H9 (cell line): Measurements from ENCODE around the gene ZNF202. TPM values are rescaled to one million over a fixed set of nuclear protein-coding genes. Genes with fewer than 3 reads are reported as not detected.
"Not testable (repeated sequence)": the region's sequence is repeated elsewhere in the genome, so short reads cannot be mapped to it uniquely, and the experiment has no call there.

Experiments used
- DNase-seq: peaks from one replicate; pipeline ENCODE4 v3.0.0-alpha.2; 2017
- H2AFZ ChIP-seq: one replicate; pipeline ENCODE4 v1.6.1; 2013; ENCODE audit warnings: mild to moderate bottlenecking, low read length, control low read depth, moderate library complexity
- H2AK5ac ChIP-seq: 2 replicates; pipeline ENCODE4 v1.6.1; 2013; ENCODE audit warnings: low read length, control low read depth, mixed read lengths; ENCODE audit not compliant: insufficient read length
- H2BK120ac ChIP-seq: one replicate; pipeline ENCODE4 v1.6.1; 2013; ENCODE audit warnings: low read depth, mild to moderate bottlenecking, low read length, control low read depth, inconsistent platforms; ENCODE audit not compliant: poor library complexity, severe bottlenecking
- H2BK12ac ChIP-seq: 2 replicates; pipeline ENCODE4 v1.6.1; 2013; ENCODE audit warnings: low read length, control low read depth, mixed read lengths, low read depth; ENCODE audit not compliant: insufficient read length
- H2BK15ac ChIP-seq: 2 replicates; pipeline ENCODE4 v1.6.1; 2013; ENCODE audit warnings: low read depth, low read length, control low read depth
- H2BK20ac ChIP-seq: one replicate; pipeline ENCODE4 v1.6.1; 2013; ENCODE audit warnings: low read depth, mild to moderate bottlenecking, low read length, control low read depth, inconsistent platforms; ENCODE audit not compliant: poor library complexity, severe bottlenecking
- H2BK5ac ChIP-seq: 2 replicates; pipeline ENCODE4 v1.6.1; 2013; ENCODE audit warnings: low read length, control low read depth, mixed read lengths; ENCODE audit not compliant: insufficient read length
- H3K14ac ChIP-seq: 2 replicates; pipeline ENCODE4 v1.6.1; 2013; ENCODE audit warnings: low read length, control low read depth; ENCODE audit not compliant: insufficient read depth
- H3K18ac ChIP-seq: 2 replicates; pipeline ENCODE4 v1.6.1; 2013; ENCODE audit warnings: low read depth, mild to moderate bottlenecking, mixed read lengths, low read length, control low read depth; ENCODE audit not compliant: insufficient read length
- H3K23ac ChIP-seq: 2 replicates; pipeline ENCODE4 v1.6.1; 2013; ENCODE audit warnings: low read length, control low read depth, mixed read lengths, low read depth; ENCODE audit not compliant: insufficient read length
- H3K23me2 ChIP-seq: 2 replicates; pipeline ENCODE4 v1.6.1; 2013; ENCODE audit warnings: low read depth, mild to moderate bottlenecking, mixed read lengths, low read length, control low read depth; ENCODE audit not compliant: insufficient read length, poor library complexity, severe bottlenecking
- H3K27ac ChIP-seq: 2 replicates; pipeline ENCODE4 v1.5.1; 2013; ENCODE audit warnings: low read length, control low read depth, mixed read lengths, low read depth; ENCODE audit not compliant: insufficient read length
- H3K27me3 ChIP-seq: 2 replicates; pipeline ENCODE4 v1.6.1; 2013; ENCODE audit warnings: low read length, control low read depth, inconsistent platforms; ENCODE audit not compliant: insufficient read depth
- H3K4ac ChIP-seq: 2 replicates; pipeline ENCODE4 v1.6.1; 2013; ENCODE audit warnings: low read depth, mild to moderate bottlenecking, control low read depth, inconsistent platforms, low read length, moderate library complexity
- H3K4me1 ChIP-seq: 2 replicates; pipeline ENCODE4 v1.6.1; 2013; ENCODE audit warnings: low read length, control low read depth, inconsistent platforms; ENCODE audit not compliant: insufficient read depth
- H3K4me2 ChIP-seq: 2 replicates; pipeline ENCODE4 v1.6.1; 2013; ENCODE audit warnings: low read length, control low read depth, mixed read lengths; ENCODE audit not compliant: insufficient read length, insufficient read depth
- H3K56ac ChIP-seq: 2 replicates; pipeline ENCODE4 v1.6.1; 2013; ENCODE audit warnings: low read depth, mild to moderate bottlenecking, mixed read lengths, low read length, control low read depth; ENCODE audit not compliant: insufficient read length
- H3K79me1 ChIP-seq: 2 replicates; pipeline ENCODE4 v1.6.1; 2013; ENCODE audit warnings: low read depth, mild to moderate bottlenecking, moderate library complexity, low read length, control low read depth, inconsistent platforms; ENCODE audit not compliant: insufficient read depth, poor library complexity, severe bottlenecking
- H3K79me2 ChIP-seq: 2 replicates; pipeline ENCODE4 v1.6.1; 2013; ENCODE audit warnings: low read length, control low read depth, inconsistent platforms; ENCODE audit not compliant: insufficient read depth
- H3K9ac ChIP-seq: 2 replicates; pipeline ENCODE4 v1.6.1; 2013; ENCODE audit warnings: low read length, control low read depth, mixed read lengths; ENCODE audit not compliant: insufficient read length; ENCODE audit errors: extremely low read depth
- H3K9me3 ChIP-seq: one replicate; pipeline ENCODE4 v1.6.1; 2013; ENCODE audit warnings: low read depth, low read length, inconsistent platforms; ENCODE audit not compliant: control insufficient read depth
- H3T11ph ChIP-seq: one replicate; pipeline ENCODE4 v1.6.1; 2013; ENCODE audit warnings: mild to moderate bottlenecking, low read length, control low read depth, inconsistent platforms
- H4K20me1 ChIP-seq: one replicate; pipeline ENCODE4 v1.6.1; 2013; ENCODE audit not compliant: control insufficient read depth, insufficient read length, insufficient read depth
- H4K5ac ChIP-seq: 2 replicates; pipeline ENCODE4 v1.6.1; 2013; ENCODE audit warnings: low read depth, mild to moderate bottlenecking, mixed read lengths, low read length, control low read depth; ENCODE audit not compliant: insufficient read length
- H4K8ac ChIP-seq: replicated peaks from 2 replicates; pipeline ENCODE4 v1.6.1; 2013; ENCODE audit warnings: low read length, control low read depth, mixed read lengths, low read depth; ENCODE audit not compliant: insufficient read length
- H4K91ac ChIP-seq: 2 replicates; pipeline ENCODE4 v1.6.1; 2013; ENCODE audit warnings: low read depth, mild to moderate bottlenecking, moderate library complexity, mixed read lengths, low read length, control low read depth; ENCODE audit not compliant: insufficient read length
- H3K27ac Mint-ChIP-seq, 3 experiments: 2 replicates in 2 of 3; 3 replicates in 1 of 3; pipeline ENCODE4 v1.8.0; 2020 to 2021; ENCODE audit warnings: mixed read lengths in 3 of 3, mild to moderate bottlenecking in 1 of 3, moderate library complexity in 1 of 3
- H3K27me3 Mint-ChIP-seq: 2 replicates; pipeline ENCODE4 v1.8.0; 2021; ENCODE audit warnings: low read depth, mild to moderate bottlenecking, moderate library complexity, mixed read lengths
- H3K36me3 Mint-ChIP-seq, 3 experiments: 2 replicates in 2 of 3; 3 replicates in 1 of 3; pipeline ENCODE4 v1.8.0; 2020 to 2021; ENCODE audit warnings: low read depth in 3 of 3, mixed read lengths in 3 of 3; ENCODE audit not compliant: insufficient read depth in 1 of 3
- H3K4me1 Mint-ChIP-seq, 2 experiments: 2 replicates each; pipeline ENCODE4 v1.8.0; 2020; ENCODE audit warnings: mixed read lengths in 2 of 2
- H3K4me3 Mint-ChIP-seq, 2 experiments: 2 replicates in 1 of 2; 3 replicates in 1 of 2; pipeline ENCODE4 v1.8.0; 2020 to 2021; ENCODE audit warnings: mild to moderate bottlenecking in 2 of 2, mixed read lengths in 2 of 2, moderate library complexity in 1 of 2
- H3K9me3 Mint-ChIP-seq, 2 experiments: 2 replicates in 1 of 2; 3 replicates in 1 of 2; pipeline ENCODE4 v1.8.0; 2020; ENCODE audit warnings: mild to moderate bottlenecking in 2 of 2, mixed read lengths in 2 of 2, moderate library complexity in 1 of 2
- WGBS: extraction: QIAGEN DNeasy Blood & Tissue Kit; methylation state at CpG from one replicate; pipeline ENCODE4 v1.1.7; 2013; ENCODE audit warnings: missing lambda C conversion rate, low lambda C conversion rate, mixed read lengths; ENCODE audit not compliant: insufficient read length; ENCODE audit errors: extremely low coverage; 5-methylcytosine and 5-hydroxymethylcytosine counted together
- total RNA-seq: library from RNA; stranded (reverse); gene quantifications from 2 replicates; pipeline ENCODE4 v1.2.1, GENCODE V29; 2021
- TF ChIP-seq, protein P1 (sequence below): fragments of 200-600 bp; sonication (generic); conservative IDR thresholded peaks from 3 replicates; pipeline ENCODE4 v1.8.0; 2021; ENCODE audit warnings: antibody characterized with exemption, mild to moderate bottlenecking

The ZNF202 gene
- total RNA-seq, 1 experiment from 2014 or later = 49.2 TPM

DNA sequence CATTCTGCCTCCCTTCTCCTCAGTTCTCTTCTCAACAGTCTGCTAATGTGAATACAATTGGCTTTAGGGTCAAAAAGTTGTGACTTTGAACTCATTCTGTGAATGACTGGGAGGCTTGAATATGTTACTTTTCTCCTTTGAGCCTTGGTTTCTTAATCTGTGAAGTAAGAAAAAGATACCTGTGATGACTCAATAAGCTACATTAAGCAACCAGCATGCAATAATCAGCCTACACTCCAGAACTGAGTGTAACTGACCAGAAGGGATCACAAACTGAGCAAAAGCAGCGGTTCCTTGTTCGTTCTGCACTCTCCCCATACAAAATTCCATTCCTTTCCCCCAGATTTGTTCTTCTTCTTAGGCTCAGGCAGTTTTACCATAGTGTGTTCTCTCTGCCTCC lies 23.4 kb downstream of the ZNF202 start:
- H3K9me3 Mint-ChIP-seq = peaks cover under 1% of the 10 kb centered on the region in 2 experiments; a peak in 3 of 5 replicates
- H3K27ac Mint-ChIP-seq = no peak overlapping the region; a peak in 2 of 7 replicates
- no peak overlapping the region for H3K4ac ChIP-seq
- no peak overlapping the region for H2BK5ac ChIP-seq
- H3K27ac ChIP-seq = no peak overlapping the region
- H3K36me3 Mint-ChIP-seq = peaks cover 0 to 2% (median 2%) of the 10 kb centered on the region in 3 experiments; a peak in 6 of 7 replicates
- H3K27me3 Mint-ChIP-seq = no peaks in the 10 kb centered on the region
- DNase-seq = no peak
- H4K5ac ChIP-seq = no peak overlapping the region
- H3K14ac ChIP-seq = no peak overlapping the region
- H3K4me1 ChIP-seq = no peaks in the 10 kb centered on the region
- no peak overlapping the region for H3K23ac ChIP-seq
- no peaks in the 10 kb centered on the region for H3K79me2 ChIP-seq
- no peak overlapping the region for H3K4me3 Mint-ChIP-seq
- H2BK12ac ChIP-seq = no peak overlapping the region
- H4K8ac ChIP-seq = no peak overlapping the region
- H3K79me1 ChIP-seq = no peaks in the 10 kb centered on the region
- no peaks in the 10 kb centered on the region for H3K23me2 ChIP-seq
- no peak overlapping the region for H2AFZ ChIP-seq
- TF ChIP-seq, protein P1, sequence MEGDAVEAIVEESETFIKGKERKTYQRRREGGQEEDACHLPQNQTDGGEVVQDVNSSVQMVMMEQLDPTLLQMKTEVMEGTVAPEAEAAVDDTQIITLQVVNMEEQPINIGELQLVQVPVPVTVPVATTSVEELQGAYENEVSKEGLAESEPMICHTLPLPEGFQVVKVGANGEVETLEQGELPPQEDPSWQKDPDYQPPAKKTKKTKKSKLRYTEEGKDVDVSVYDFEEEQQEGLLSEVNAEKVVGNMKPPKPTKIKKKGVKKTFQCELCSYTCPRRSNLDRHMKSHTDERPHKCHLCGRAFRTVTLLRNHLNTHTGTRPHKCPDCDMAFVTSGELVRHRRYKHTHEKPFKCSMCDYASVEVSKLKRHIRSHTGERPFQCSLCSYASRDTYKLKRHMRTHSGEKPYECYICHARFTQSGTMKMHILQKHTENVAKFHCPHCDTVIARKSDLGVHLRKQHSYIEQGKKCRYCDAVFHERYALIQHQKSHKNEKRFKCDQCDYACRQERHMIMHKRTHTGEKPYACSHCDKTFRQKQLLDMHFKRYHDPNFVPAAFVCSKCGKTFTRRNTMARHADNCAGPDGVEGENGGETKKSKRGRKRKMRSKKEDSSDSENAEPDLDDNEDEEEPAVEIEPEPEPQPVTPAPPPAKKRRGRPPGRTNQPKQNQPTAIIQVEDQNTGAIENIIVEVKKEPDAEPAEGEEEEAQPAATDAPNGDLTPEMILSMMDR = no peak
- H3K9me3 ChIP-seq = no peaks in the 10 kb centered on the region
- H2BK20ac ChIP-seq = no peak overlapping the region
- no peak overlapping the region for H3T11ph ChIP-seq
- no peaks in the 10 kb centered on the region for H3K27me3 ChIP-seq
- no peaks in the 10 kb centered on the region for H3K4me1 Mint-ChIP-seq
- no peak overlapping the region for H2AK5ac ChIP-seq
- H3K4me2 ChIP-seq = no peak overlapping the region
- H2BK15ac ChIP-seq = no peak overlapping the region
- H2BK120ac ChIP-seq = no peak overlapping the region
- no peak overlapping the region for H3K9ac ChIP-seq
- no peaks in the 10 kb centered on the region for H4K20me1 ChIP-seq
- H4K91ac ChIP-seq = no peak overlapping the region
- no CpG with 5 or more reads among the region's 2 CpGs for WGBS
- no peak overlapping the region for H3K56ac ChIP-seq
- H3K18ac ChIP-seq = no peak overlapping the region

DNA sequence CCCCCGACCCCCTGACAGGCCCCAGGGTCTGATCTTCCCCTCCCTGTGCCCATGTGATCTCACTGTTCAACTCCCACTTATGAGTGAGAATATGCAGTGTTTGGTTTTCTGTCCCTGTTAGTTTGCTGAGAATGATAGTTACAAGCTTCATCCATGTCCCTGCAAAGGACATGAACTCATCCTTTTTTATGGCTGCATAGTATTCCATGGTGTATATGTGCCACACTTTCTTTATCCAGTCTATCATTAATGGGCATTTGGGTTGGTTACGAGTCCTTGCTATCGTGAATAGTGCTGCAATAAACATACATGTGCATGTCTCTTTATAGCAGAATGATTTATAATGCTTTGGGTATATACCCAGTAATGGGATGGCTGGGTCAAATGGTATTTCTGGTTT lies 28.8 kb downstream of the ZNF202 start:
- not testable (repeated sequence) for H2BK120ac ChIP-seq, H2AFZ ChIP-seq, H3K18ac ChIP-seq, H4K8ac ChIP-seq, H3K4ac ChIP-seq, H3K27me3 ChIP-seq, H2BK5ac ChIP-seq, H3K56ac ChIP-seq, H3K14ac ChIP-seq, H3K23me2 ChIP-seq, H2BK15ac ChIP-seq, H3K4me3 Mint-ChIP-seq, H3K27ac Mint-ChIP-seq, H3K79me1 ChIP-seq, H3K4me1 ChIP-seq, H3K9me3 ChIP-seq, H2BK20ac ChIP-seq, H3K9ac ChIP-seq, H3K4me2 ChIP-seq, H3K36me3 Mint-ChIP-seq, H2BK12ac ChIP-seq, H4K91ac ChIP-seq, H3K9me3 Mint-ChIP-seq, H3K27me3 Mint-ChIP-seq, DNase-seq, H3K23ac ChIP-seq, H4K20me1 ChIP-seq, H2AK5ac ChIP-seq, H3K79me2 ChIP-seq, H3T11ph ChIP-seq, H4K5ac ChIP-seq, H3K27ac ChIP-seq
- peaks cover 8 to 12% of the 10 kb centered on the region in 2 experiments for H3K4me1 Mint-ChIP-seq
- no CpG with 5 or more reads among the region's 3 CpGs for WGBS
